BE2C (cell line): ENCODE data around the gene LYRM2. TPM values are rescaled to one million over a fixed set of nuclear protein-coding genes. Genes with fewer than 3 reads are reported as not detected.

ENCODE experiments used
- DNase-seq: peaks from one replicate; pipeline ENCODE4 v3.0.0-alpha.2; 2020
- H3K27me3 ChIP-seq: fragments of 250-450 bp; sonication (Bioruptor Pico); 2 replicates; pipeline ENCODE4 v1.5.1; 2020; ENCODE audit warnings: mild to moderate bottlenecking
- H3K36me3 ChIP-seq: fragments of 250-450 bp; sonication (Bioruptor Pico); 2 replicates; pipeline ENCODE4 v1.5.1; 2020; ENCODE audit warnings: mild to moderate bottlenecking
- H3K4me1 ChIP-seq: fragments of 250-450 bp; sonication (Bioruptor Pico); 2 replicates; pipeline ENCODE4 v1.5.1; 2020
- H3K4me3 ChIP-seq: 2 replicates; pipeline ENCODE4 v1.5.1; 2011; ENCODE audit warnings: low read depth, low read length
- H3K9me3 ChIP-seq: fragments of 250-450 bp; sonication (Bioruptor Pico); 2 replicates; pipeline ENCODE4 v1.5.1; 2020
- polyA plus RNA-seq: library from polyadenylated mRNA; unstranded; fragments of >200 nt; gene quantifications from one replicate; pipeline ENCODE4 v1.2.1, GENCODE V29; 2012; ENCODE audit warnings: low read depth, missing spikeins; ENCODE audit not compliant: insufficient read length, insufficient read depth
- TF ChIP-seq, protein P1 (sequence below): IDR thresholded peaks from 2 replicates; pipeline ENCODE4 v1.5.1; 2012; ENCODE audit warnings: mild to moderate bottlenecking, low read depth, low read length

The LYRM2 gene, protein sequence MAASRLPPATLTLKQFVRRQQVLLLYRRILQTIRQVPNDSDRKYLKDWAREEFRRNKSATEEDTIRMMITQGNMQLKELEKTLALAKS
- 41.2 TPM for polyA plus RNA-seq

GRCh38 chr6:89638320-89639195 lies at the start of gene LYRM2:
LYRM2 (minus strand) TSS chr6:89638747; CDS start chr6:89638716, 31 bp downstream.
- Histone ChIP-seq H3K9me3 (no peaks in the 10 kb centered on the region), H3K27me3 (no peaks in the 10 kb centered on the region), H3K4me1 (no peaks in the 10 kb centered on the region; the same call in 1 of the 2 replicates), H3K4me3 (peak within 1 kb of the TSS; percentile 75), H3K36me3 (peaks cover 34% of the 10 kb centered on the region)
- TF ChIP-seq, protein P1, sequence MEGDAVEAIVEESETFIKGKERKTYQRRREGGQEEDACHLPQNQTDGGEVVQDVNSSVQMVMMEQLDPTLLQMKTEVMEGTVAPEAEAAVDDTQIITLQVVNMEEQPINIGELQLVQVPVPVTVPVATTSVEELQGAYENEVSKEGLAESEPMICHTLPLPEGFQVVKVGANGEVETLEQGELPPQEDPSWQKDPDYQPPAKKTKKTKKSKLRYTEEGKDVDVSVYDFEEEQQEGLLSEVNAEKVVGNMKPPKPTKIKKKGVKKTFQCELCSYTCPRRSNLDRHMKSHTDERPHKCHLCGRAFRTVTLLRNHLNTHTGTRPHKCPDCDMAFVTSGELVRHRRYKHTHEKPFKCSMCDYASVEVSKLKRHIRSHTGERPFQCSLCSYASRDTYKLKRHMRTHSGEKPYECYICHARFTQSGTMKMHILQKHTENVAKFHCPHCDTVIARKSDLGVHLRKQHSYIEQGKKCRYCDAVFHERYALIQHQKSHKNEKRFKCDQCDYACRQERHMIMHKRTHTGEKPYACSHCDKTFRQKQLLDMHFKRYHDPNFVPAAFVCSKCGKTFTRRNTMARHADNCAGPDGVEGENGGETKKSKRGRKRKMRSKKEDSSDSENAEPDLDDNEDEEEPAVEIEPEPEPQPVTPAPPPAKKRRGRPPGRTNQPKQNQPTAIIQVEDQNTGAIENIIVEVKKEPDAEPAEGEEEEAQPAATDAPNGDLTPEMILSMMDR, result 0 out of 2 replicates have a peak, but pooled peaks have one; percentile 2
- peak; percentile 95 for DNase-seq

- Histone ChIP-seq H3K4me3 (no peak overlapping the region), H3K9me3 (no peaks in the 10 kb centered on the region), H3K27me3 (no peaks in the 10 kb centered on the region), H3K4me1 (no peaks in the 10 kb centered on the region), H3K36me3 (peaks cover 95% of the 10 kb centered on the region)
- no peak for DNase-seq
- TF ChIP-seq, protein P1, result no peak
These were observed 49.8 kb upstream of the LYRM2 start for GRCh38 chr6:89688328-89688727.

- Histone ChIP-seq H3K36me3 (peaks cover 92% of the 10 kb centered on the region), H3K4me1 (no peaks in the 10 kb centered on the region), H3K4me3 (no peak overlapping the region), H3K9me3 (no peaks in the 10 kb centered on the region), H3K27me3 (no peaks in the 10 kb centered on the region)
- no peak for DNase-seq
- TF ChIP-seq, protein P1, result no peak
These were observed 46.8 kb upstream of the LYRM2 start for GRCh38 chr6:89685311-89685710.

DNA sequence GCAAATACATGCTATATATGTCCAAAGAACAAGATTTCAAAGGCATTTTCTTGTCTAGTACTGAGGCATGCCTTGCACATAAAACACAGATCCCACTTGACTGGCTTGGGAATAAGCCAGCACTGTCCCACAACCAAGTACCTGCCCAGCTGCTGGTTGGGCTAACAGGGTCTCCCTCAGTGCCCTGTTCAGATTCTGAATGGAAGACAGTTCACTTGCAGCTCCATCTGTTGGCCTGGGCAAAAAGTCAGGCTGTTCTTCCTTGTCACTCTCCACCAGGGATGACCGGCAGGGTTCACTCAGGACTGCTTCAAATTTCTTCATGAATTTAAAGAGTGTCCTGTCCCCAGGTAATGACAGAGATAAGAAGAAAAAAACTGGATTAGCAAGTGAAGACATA lies 44.4 kb upstream of the LYRM2 start:
- no peak overlapping the region for H3K4me3 ChIP-seq
- no peaks in the 10 kb centered on the region for H3K4me1 ChIP-seq
- no peaks in the 10 kb centered on the region for H3K27me3 ChIP-seq
- TF ChIP-seq, protein P1, result no peak
- H3K36me3 ChIP-seq, result peaks cover 91% of the 10 kb centered on the region
- no peak for DNase-seq
- H3K9me3 ChIP-seq, result no peaks in the 10 kb centered on the region

GRCh38 chr6:89681983-89682564 lies 43.5 kb upstream of the LYRM2 start:
- no peak for DNase-seq
- Histone ChIP-seq H3K36me3 (peaks cover 91% of the 10 kb centered on the region), H3K4me1 (no peaks in the 10 kb centered on the region), H3K9me3 (no peaks in the 10 kb centered on the region), H3K27me3 (no peaks in the 10 kb centered on the region), H3K4me3 (no peak overlapping the region)
- TF ChIP-seq, protein P1, result no peak
